A673 (cell line): ENCODE measurements around the gene KRTAP1-1. TPM values are rescaled to one million over a fixed set of nuclear protein-coding genes. Genes with fewer than 3 reads are reported as not detected.
"Not testable (repeated sequence)": the region's sequence is repeated elsewhere in the genome, so short reads cannot be mapped to it uniquely, and the experiment has no call there.

Source experiments
- BruUV-seq: library from RNA; stranded (reverse); fragments of 400-500 nt; replicated peaks from 2 replicates; lab custom pipeline; 2021; lab: Mats Ljungman, UMichigan
- CTCF ChIA-PET: fragments of 300-600 bp; sonication (Branson Sonifier 250); formaldehyde crosslinking; loops from one replicate; lab custom pipeline; 2022; ENCODE audit warnings: antibody characterized with exemption; lab: Charles Lee
- POLR2A ChIA-PET: fragments of 300-600 bp; sonication (Branson Sonifier 250); formaldehyde crosslinking; loops from one replicate; lab custom pipeline; 2022; ENCODE audit warnings: antibody characterized with exemption; ENCODE audit not compliant: low non-redundant PET; lab: Charles Lee
- DNase-seq: peaks from one replicate; pipeline ENCODE4 v3.0.0-alpha.2; 2015; ENCODE audit warnings: low spot score
- H3K27ac ChIP-seq: fragments of 200-600 bp; sonication (generic); 2 replicates; pipeline ENCODE4 v1.5.1; 2016; ENCODE audit warnings: mixed run types, low read depth, mild to moderate bottlenecking, mixed read lengths, antibody characterized with exemption, low read length; ENCODE audit not compliant: poor library complexity, severe bottlenecking
- H3K27me3 ChIP-seq: fragments of 200-600 bp; sonication (generic); replicated peaks from 2 replicates; pipeline ENCODE4 v1.6.1; 2017; ENCODE audit warnings: mixed run types, low read depth, mild to moderate bottlenecking, mixed read lengths, antibody characterized with exemption, low read length; ENCODE audit not compliant: insufficient read depth, poor library complexity
- H3K36me3 ChIP-seq: fragments of 200-600 bp; sonication (generic); 2 replicates; pipeline ENCODE4 v1.6.1; 2016; ENCODE audit warnings: mixed run types, mild to moderate bottlenecking, mixed read lengths, antibody characterized with exemption, low read length; ENCODE audit not compliant: insufficient read depth, poor library complexity, severe bottlenecking
- H3K4me1 ChIP-seq: fragments of 200-600 bp; sonication (generic); 2 replicates; pipeline ENCODE4 v1.6.1; 2017; ENCODE audit warnings: mixed run types, mild to moderate bottlenecking, mixed read lengths, antibody characterized with exemption, low read length; ENCODE audit not compliant: insufficient read depth, poor library complexity, severe bottlenecking
- H3K4me3 ChIP-seq: fragments of 200-600 bp; sonication (generic); 2 replicates; pipeline ENCODE4 v1.5.1; 2016; ENCODE audit warnings: low read depth, mixed run types, mild to moderate bottlenecking, mixed read lengths, low read length; ENCODE audit not compliant: poor library complexity, severe bottlenecking
- H3K9me3 ChIP-seq: fragments of 200-600 bp; sonication (generic); 2 replicates; pipeline ENCODE4 v1.6.1; 2016; ENCODE audit warnings: mixed run types, low read depth, mild to moderate bottlenecking, mixed read lengths, antibody characterized with exemption, low read length; ENCODE audit not compliant: poor library complexity, severe bottlenecking
- CTCF ChIP-seq: fragments of 300-800, 200-600 bp; sonication (generic); conservative IDR thresholded peaks from 2 replicates; pipeline ENCODE4 v1.5.1; 2017; ENCODE audit warnings: low read depth, mild to moderate bottlenecking, antibody characterized with exemption, low read length, moderate library complexity, mixed read lengths
- EZH2 ChIP-seq: fragments of 200-600 bp; sonication (generic); IDR thresholded peaks from 2 replicates; pipeline ENCODE4 v1.6.1; 2017; ENCODE audit warnings: borderline replicate concordance, low read depth, mild to moderate bottlenecking, mixed read lengths, antibody characterized with exemption, low read length; ENCODE audit not compliant: poor library complexity, severe bottlenecking
- intact Hi-C: fragments of 100-400 bp; cut with micrococcal nuclease; formaldehyde crosslinking; loops from one replicate; pipeline ENCODE4 v1.10.0; 2022; ENCODE audit not compliant: unreplicated experiment
- total RNA-seq: library from RNA; stranded (reverse); gene quantifications from 2 replicates; pipeline ENCODE4 v1.2.3, GENCODE V29; 2021

KRTAP1-1 gene
- total RNA-seq, 1 experiment from 2014 or later = not detected

DNA sequence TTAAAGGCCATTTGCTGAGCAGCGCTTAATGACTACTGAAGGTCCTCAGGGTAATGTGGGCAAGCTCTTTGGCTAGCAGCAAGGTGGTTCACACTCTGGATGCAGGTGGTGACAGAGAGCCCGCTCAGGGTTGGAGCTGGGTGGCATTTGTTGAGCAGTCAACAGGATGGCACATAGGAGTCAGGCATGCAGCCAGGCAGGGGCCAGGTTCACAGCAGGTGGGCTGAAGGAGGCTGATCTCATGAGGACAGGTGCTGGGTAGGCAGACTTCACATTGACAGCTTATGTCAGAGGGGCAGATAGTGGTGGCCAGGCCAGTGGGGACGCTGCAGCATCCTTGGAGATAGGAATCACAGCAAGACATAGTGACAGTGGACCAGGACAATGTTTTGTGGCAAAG is 36.9 kb downstream of the KRTAP1-1 start:
- no peak for TF ChIP-seq CTCF
- no peak for TF ChIP-seq EZH2
- intact Hi-C loops = no loop called here
- no peak overlapping the region for H3K4me3 ChIP-seq
- H3K27me3 ChIP-seq = no peaks in the 10 kb centered on the region
- POLR2A ChIA-PET = no interaction called here
- no peaks in the 10 kb centered on the region for H3K9me3 ChIP-seq
- CTCF ChIA-PET = no interaction called here
- H3K4me1 ChIP-seq = no peaks in the 10 kb centered on the region
- no peak overlapping the region for H3K27ac ChIP-seq
- BruUV-seq = no TSS peak
- H3K36me3 ChIP-seq = no peaks in the 10 kb centered on the region
- no peak for DNase-seq

DNA sequence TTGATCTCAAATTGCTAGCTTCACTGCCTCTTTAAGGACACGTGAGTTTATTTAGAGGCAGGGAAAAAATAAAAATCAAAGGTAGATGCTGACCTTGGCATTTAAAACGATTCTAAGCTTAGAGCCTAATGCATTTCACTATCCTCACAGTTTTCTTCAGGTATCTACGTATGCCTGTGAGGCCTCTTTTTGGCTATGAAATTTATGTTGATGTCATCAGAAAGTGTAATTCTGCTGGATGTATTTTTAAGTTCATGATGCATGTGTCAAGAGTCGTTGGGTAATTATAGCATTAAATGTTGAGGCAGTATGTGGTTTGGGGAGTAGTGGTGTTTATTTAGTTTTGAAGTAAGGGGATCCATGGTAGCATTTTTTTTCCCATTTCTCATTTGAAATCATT is 37.3 kb downstream of the KRTAP1-1 start:
- Histone ChIP-seq H3K36me3 (no peaks in the 10 kb centered on the region), H3K4me3 (no peak overlapping the region), H3K27me3 (no peaks in the 10 kb centered on the region), H3K27ac (no peak overlapping the region), H3K4me1 (no peaks in the 10 kb centered on the region), H3K9me3 (no peaks in the 10 kb centered on the region)
- no TSS peak for BruUV-seq
- no peak for TF ChIP-seq EZH2
- no peak for TF ChIP-seq CTCF
- DNase-seq = no peak
- intact Hi-C loops = no loop called here
- ChIA-PET CTCF (no interaction called here), POLR2A (no interaction called here)

- CTCF ChIA-PET = no interaction called here
- intact Hi-C loops = no loop called here
- DNase-seq = no peak
- Histone ChIP-seq H3K9me3 (no peaks in the 10 kb centered on the region), H3K36me3 (no peaks in the 10 kb centered on the region), H3K4me1 (no peaks in the 10 kb centered on the region), H3K27ac (no peak overlapping the region), H3K27me3 (no peaks in the 10 kb centered on the region), H3K4me3 (no peak overlapping the region)
- TF ChIP-seq CTCF = no peak
- TF ChIP-seq EZH2 = no peak
- POLR2A ChIA-PET = no interaction called here
- BruUV-seq = no TSS peak
Observed at GRCh38 chr17:41002814-41003213, 38.4 kb downstream of the KRTAP1-1 start.

DNA sequence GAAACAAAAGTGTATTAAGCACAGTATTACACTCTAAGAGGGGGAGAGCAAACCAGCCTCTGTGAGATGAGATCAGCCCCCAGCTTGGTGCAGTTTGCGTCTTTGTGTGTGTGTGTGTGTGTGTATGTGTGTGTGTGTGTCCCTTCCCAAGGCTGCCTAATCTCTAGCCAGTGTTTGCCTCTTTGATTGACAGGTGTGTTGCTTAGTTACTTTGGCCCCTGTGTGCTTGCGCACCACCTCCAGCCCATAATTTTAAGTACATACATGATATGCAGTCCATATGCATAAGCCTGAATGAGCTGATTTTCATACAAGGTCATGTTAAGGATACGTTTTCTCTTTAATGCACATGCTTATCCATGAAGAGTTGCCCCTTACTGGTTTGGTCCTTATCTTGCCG is 39.5 kb downstream of the KRTAP1-1 start:
- no peaks in the 10 kb centered on the region for H3K9me3 ChIP-seq
- no TSS peak for BruUV-seq
- intact Hi-C loops = no loop called here
- TF ChIP-seq CTCF = no peak
- no peak for TF ChIP-seq EZH2
- DNase-seq = no peak
- H3K27me3 ChIP-seq = no peaks in the 10 kb centered on the region
- POLR2A ChIA-PET = no interaction called here
- H3K4me3 ChIP-seq = no peak overlapping the region
- CTCF ChIA-PET = no interaction called here
- H3K4me1 ChIP-seq = no peaks in the 10 kb centered on the region
- H3K27ac ChIP-seq = no peak overlapping the region
- H3K36me3 ChIP-seq = no peaks in the 10 kb centered on the region

- BruUV-seq, POLR2A ChIA-PET, intact Hi-C loops, DNase-seq, H3K27ac ChIP-seq, H3K9me3 ChIP-seq, H3K4me1 ChIP-seq, H3K27me3 ChIP-seq, H3K4me3 ChIP-seq, H3K36me3 ChIP-seq, CTCF ChIA-PET: not testable (repeated sequence)
Observed at GRCh38 chr17:40999563-40999962, 41.7 kb downstream of the KRTAP1-1 start, which contains the start of gene KRTAP3-2. TSS of gene KRTAP3-2 (minus strand) at chr17:40999906. CDS start at chr17:40999853, 53 bp downstream.
